ENCODE data around the gene SETBP1.

Gene SETBP1

DNA sequence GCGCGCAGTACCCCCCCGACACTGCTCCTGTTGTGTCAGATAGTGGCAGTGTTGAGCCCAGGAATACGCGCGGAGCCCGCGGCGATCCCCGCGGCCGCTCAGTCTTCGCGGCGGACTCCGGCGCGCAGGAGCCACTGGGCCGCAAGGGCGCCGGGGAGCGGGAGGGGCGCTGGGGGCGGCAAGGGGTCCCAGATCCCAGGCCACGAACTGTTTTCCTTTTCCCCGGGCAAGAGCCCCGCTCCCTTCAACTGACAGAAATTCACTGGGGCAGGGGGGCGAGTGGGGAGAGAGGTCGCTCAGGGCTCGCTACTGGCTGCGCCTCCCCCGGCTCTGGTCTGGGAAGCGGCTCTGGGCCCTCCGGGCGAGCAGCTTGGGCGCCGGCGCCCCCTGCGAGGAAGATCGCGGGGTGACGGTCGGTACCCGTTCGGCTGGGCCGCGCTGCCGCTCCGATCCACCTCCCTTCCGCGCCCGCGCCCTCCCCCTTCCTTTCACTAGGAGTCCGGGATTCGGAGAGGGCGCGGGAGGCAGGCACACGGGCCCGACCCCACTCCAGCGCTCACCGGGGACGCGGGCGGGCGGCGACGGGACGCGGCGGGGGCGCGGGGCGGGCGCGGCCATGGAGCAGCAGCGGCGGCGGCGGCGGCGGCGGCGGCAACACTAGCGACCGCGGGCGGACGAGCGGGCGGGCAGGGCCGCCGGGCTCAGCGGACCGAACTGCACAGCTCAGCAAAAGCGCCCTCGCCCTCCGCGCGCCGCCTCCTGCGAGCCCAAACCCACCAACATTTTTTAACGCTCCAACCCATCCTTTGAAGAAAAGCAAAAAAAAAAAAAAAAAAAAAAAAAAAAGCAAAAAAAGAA, 1.4 kb upstream of the SETBP1 start:
- DNase-seq (ENCODE audit: low read depth): no peak

DNA sequence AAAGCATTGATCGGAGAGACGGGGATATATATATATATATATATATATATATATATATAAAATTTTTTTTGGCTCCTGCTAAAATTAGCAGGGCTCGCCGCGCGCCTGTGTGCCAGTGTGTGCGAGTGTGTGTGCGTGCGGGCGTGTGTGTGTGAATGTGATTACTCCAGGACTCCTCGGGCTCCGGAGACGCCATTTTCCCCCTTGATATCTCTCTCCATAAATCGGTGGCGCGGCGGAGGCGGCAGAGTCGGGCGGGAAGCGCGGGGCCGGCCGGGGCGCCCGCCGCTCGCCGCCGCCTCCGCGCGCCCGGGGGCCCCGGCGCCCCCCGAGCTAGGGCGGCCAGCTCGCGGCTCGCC, 795 bp upstream of the SETBP1 start:
- DNase-seq (ENCODE audit: low read depth): no peak

GRCh38 chr18:44681076-44681970, 635 bp downstream of the SETBP1 start:
- no peak for DNase-seq (ENCODE audit: low read depth)

DNA sequence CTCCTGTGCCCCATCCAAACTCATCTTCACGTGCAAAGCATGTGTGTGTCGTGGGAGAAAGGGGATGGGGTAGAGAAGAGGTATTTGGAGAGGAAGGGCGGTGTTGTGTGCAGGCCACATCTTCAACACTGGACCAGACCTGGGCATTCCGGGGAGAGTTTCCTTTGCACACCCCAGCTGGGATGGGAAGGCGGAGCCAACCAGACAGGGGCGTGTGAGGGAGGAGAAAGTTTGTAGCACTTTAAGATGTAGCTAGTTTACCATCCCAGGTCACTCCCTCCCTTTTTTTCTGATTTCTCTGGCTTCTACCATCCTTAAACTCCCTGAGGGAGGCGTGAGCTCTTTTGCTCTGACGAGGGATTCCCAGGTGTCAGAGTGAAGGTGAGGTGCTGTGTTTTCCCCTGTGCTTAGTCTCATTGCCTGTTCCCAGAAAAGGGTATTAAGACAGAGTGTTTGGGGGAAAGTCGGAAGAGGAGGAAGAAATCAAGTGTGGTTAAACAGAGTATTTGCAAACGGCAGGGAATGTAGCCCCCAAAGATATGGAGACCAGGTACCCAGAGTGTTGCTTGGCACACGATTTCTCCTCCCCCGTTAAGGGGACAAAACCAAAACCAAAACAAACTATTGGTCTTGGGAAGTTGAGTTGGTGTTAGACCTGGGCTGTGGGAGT, 1.6 kb downstream of the SETBP1 start:
- DNase-seq (ENCODE audit: low read depth): no peak

DNA sequence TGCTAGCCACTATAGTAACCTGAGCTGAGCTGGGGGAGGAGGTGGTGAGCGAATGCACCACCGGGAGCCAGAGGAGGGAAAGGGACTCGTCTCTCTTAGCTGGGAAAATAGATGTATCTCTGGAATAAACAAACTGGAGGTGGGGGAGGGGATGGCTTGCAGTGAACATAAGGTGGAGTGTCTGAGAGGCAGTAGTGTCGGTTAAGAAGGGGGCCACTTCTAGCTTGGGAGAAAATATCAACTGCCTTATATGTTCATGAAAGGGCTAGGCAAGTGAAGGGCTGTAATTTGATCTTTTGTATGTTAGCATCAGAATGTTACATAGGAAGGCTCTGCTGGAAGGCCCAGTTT, 2.2 kb downstream of the SETBP1 start:
- no peak for DNase-seq (ENCODE audit: low read depth)

- DNase-seq (ENCODE audit: low read depth): no peak
Measured at GRCh38 chr18:44683556-44683955, 2.9 kb downstream of the SETBP1 start.

GRCh38 chr18:44685296-44685695, 4.6 kb downstream of the SETBP1 start:
- DNase-seq (ENCODE audit: low read depth): no peak

DNA sequence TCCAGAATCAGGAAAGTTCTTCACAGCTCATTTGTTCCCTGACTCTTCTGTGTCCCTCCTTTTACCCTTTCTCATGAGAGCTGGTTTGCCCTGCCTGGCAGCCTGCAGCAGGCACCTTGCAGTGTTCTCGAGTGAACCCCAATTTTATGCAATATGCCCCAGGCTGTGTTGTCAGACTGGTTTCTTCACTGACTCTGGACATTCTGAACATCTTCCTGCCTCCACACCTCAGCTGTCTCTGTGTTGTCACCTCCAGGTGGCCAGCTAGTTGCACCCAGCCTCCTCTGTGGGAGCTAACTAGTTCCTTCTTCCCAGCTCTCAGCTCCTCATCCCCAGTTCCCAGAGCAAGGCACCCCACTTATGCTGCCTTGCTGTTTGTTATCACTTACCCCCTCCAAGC, 5.5 kb downstream of the SETBP1 start:
- DNase-seq (ENCODE audit: low read depth): no peak

DNA sequence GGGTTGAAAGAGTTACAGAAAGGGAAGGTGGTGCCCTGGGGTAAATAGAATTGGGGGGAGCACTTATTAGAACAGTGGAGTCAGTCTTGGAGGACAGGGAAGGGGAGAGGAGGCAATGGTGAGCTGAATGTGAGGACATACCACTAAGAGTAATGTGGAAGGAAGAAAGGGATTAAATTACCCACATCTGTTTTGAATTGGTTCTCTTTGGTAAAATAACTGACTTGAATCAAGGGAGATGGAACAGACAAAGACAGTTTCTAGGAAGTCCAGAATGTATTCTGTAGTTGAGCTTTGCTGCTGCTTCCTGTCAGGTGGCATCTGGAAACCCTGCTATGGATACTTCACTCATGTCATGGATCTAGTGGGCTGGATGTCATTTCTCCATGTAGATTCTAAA, 6.7 kb downstream of the SETBP1 start:
- no peak for DNase-seq (ENCODE audit: low read depth)

DNA sequence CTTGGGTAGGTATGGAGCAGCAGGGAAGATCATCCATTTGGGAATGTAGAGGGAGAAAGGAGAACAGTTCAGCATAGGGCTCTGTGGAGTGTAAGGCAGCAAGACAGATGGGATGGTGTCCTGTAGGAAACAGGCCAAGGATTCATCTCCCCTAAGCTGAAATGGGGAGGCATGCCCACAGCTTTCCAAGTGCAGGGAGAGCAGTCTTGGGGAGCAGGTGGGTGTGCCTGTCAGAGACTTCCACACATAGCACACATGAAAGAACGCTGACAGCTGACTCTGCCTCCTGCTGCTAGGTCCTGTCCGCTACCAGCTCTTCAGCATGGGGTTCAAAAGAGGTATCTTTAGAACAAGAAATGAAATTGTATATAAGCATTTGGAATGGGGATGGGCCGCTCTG, 9.0 kb downstream of the SETBP1 start:
- DNase-seq (ENCODE audit: low read depth): no peak

DNA sequence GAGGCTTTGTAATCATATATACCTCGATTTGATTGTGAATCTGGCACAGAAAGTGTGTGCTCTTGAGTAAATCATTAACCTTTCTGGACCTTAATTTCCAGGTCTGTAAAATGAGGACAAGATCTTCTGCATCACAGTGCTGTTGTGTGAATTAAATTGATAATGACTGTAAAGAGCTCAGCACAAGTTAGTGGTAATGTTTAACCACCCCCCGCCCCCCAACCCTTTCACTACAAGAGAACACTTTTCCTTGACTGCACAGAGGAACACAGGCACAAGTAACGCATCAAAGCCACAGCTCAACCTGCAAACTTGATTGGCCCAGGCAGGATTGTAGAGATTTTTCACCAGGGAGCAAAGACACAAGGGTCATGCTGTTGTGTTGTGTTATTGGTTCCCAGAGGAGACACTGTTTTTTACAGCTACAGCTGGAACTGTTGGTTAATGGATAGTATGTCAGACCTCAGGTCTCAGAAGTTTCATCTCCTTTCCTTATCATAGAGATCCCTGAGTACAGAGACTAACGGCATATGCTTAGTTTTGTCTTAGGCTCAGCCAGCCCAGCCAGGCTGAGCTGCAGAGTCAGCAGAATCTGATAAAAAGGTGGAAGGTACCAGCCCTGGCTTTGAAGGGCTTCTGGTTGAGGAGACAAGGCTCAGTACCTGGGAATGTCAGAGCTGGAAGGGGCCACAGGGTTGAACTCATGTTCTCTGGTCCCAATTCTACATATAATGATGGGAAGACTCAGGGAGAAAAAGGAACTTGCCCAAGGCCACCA, 10.6 kb downstream of the SETBP1 start:
- DNase-seq (ENCODE audit: low read depth): no peak

DNA sequence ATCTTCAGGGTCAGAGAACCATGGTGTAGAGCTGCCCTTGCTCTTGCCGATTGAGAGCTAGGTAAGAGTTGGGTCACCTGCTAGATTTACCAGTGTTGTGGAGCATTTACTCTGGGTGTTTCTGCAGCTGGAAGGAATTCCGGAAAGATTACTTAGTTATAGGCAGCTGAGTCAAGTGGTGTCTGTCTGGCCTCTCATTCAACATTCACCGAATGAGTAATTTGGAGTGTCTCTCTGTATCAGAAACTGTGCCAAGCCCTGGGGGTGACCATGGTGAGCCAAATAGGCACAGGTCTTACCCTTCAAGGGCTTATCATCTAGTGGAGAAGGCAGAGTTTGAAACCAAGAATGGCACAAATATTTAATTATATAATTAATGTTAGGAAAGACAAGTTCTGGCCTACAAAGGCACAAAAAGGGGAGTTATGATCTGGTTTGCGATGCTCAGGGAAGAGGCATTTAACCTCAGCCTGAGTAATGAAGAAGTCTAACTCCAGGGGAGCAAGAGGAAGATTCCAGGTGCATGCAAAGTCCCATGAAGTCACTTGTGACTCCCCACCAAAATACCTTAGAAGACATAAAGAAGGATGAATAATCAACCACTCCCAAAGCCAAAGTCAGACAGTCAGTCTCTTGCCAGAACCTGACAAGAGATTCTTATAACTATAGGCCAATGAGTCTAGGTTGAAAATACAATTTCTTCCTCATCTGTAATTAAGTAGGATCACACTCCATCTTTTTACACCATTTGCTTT, 12.5 kb downstream of the SETBP1 start:
- no peak for DNase-seq (ENCODE audit: low read depth)

- DNase-seq (ENCODE audit: low read depth): no peak
Measured at GRCh38 chr18:44695503-44695902, 14.8 kb downstream of the SETBP1 start.

DNA sequence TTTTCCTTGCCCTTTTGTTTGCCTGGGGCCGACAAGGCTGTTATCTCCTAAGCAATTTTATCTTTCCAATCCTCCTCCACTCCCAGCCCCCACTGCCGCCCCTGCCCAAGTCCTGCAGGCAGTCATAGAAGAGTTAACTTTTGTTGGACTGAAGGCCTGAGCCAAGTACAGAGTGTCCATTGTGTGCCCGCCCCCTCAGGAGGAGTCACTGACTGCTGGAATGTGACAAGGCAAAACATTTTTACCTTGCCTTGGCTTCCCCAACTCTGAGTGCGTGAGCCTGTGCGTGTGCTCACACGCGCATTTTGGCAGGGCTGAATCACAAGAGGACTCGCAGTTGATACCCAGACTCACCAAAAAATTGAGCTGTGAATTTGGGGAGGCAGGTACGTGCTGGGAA, 16.2 kb downstream of the SETBP1 start:
- no peak for DNase-seq (ENCODE audit: low read depth)

DNA sequence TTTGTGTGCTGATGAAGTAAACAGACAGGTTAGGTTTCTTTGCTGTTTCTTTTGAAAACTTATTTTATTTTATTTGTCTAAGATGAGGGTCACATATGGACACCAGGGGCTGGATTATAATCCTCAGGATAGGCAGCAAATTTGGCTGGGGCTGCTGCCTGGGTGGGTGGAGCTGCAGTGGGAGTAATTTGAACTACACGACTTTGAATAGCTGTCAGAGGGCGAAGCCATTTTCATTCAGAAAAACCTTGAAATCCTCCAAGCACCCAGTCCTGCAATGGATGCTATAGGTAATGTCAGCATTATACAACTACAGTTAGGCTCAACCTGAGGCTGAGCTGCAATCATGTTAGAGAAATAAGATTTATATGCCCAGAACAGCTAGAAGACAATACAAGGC, 16.6 kb downstream of the SETBP1 start:
- no peak for DNase-seq (ENCODE audit: low read depth)

- no peak for DNase-seq (ENCODE audit: low read depth)
Measured at GRCh38 chr18:44698518-44698917, 17.8 kb downstream of the SETBP1 start.

GRCh38 chr18:44699572-44700261, 19.0 kb downstream of the SETBP1 start:
- no peak for DNase-seq (ENCODE audit: low read depth)

GRCh38 chr18:44700652-44701051, 20.0 kb downstream of the SETBP1 start:
- no peak for DNase-seq (ENCODE audit: low read depth)

GRCh38 chr18:44701227-44701626, 20.5 kb downstream of the SETBP1 start:
- DNase-seq (ENCODE audit: low read depth): no peak

GRCh38 chr18:44702594-44702993, 21.9 kb downstream of the SETBP1 start:
- no peak for DNase-seq (ENCODE audit: low read depth)

All from T follicular helper cell (primary cell).